BE2C (cell line): ENCODE data around the gene USP24.

Experiments
- DNase-seq: peaks from one replicate; pipeline ENCODE4 v3.0.0-alpha.2; 2020
- H3K27me3 ChIP-seq: fragments of 250-450 bp; sonication (Bioruptor Pico); 2 replicates; pipeline ENCODE4 v1.5.1; 2020; ENCODE audit warnings: mild to moderate bottlenecking
- H3K36me3 ChIP-seq: fragments of 250-450 bp; sonication (Bioruptor Pico); 2 replicates; pipeline ENCODE4 v1.5.1; 2020; ENCODE audit warnings: mild to moderate bottlenecking
- H3K4me1 ChIP-seq: fragments of 250-450 bp; sonication (Bioruptor Pico); 2 replicates; pipeline ENCODE4 v1.5.1; 2020
- H3K4me3 ChIP-seq: 2 replicates; pipeline ENCODE4 v1.5.1; 2011; ENCODE audit warnings: low read depth, low read length
- H3K9me3 ChIP-seq: fragments of 250-450 bp; sonication (Bioruptor Pico); 2 replicates; pipeline ENCODE4 v1.5.1; 2020
- CTCF ChIP-seq: IDR thresholded peaks from 2 replicates; pipeline ENCODE4 v1.5.1; 2012; ENCODE audit warnings: mild to moderate bottlenecking, low read depth, low read length

USP24 gene

GRCh38 chr1:55074455-55074854 is 140.7 kb downstream of the USP24 start:
- peaks cover 6% of the 10 kb centered on the region for H3K36me3 ChIP-seq
- no peaks in the 10 kb centered on the region for H3K4me1 ChIP-seq
- no peak for TF ChIP-seq CTCF
- H3K4me3 ChIP-seq: no peak overlapping the region
- H3K9me3 ChIP-seq: no peaks in the 10 kb centered on the region
- no peak for DNase-seq
- no peaks in the 10 kb centered on the region for H3K27me3 ChIP-seq

GRCh38 chr1:55073187-55073916 is 141.8 kb downstream of the USP24 start:
- Histone ChIP-seq H3K4me3 (no peak overlapping the region), H3K9me3 (no peaks in the 10 kb centered on the region), H3K27me3 (no peaks in the 10 kb centered on the region), H3K4me1 (no peaks in the 10 kb centered on the region), H3K36me3 (peaks cover 6% of the 10 kb centered on the region)
- no peak for TF ChIP-seq CTCF
- DNase-seq: no peak

GRCh38 chr1:55071477-55071876 is 143.7 kb downstream of the USP24 start:
- no peak for DNase-seq
- Histone ChIP-seq H3K9me3 (no peaks in the 10 kb centered on the region), H3K4me1 (no peaks in the 10 kb centered on the region), H3K4me3 (no peak overlapping the region), H3K27me3 (no peaks in the 10 kb centered on the region), H3K36me3 (peaks cover 6% of the 10 kb centered on the region)
- peak; percentile 48 for TF ChIP-seq CTCF

- no peak for DNase-seq
Observed at GRCh38 chr1:55070293-55071164, 144.6 kb downstream of the USP24 start.

GRCh38 chr1:55069280-55069679 is 145.9 kb downstream of the USP24 start:
- H3K4me1 ChIP-seq: peaks cover under 1% of the 10 kb centered on the region; the same call in 1 of the 2 replicates
- peaks cover 6% of the 10 kb centered on the region for H3K36me3 ChIP-seq
- no peak overlapping the region for H3K4me3 ChIP-seq
- TF ChIP-seq CTCF: no peak
- H3K27me3 ChIP-seq: no peaks in the 10 kb centered on the region
- H3K9me3 ChIP-seq: no peaks in the 10 kb centered on the region
- DNase-seq: no peak

More at GRCh38 chr1:55070293-55071164, 144.6 kb downstream of the USP24 start:
- H3K9me3 ChIP-seq: no peaks in the 10 kb centered on the region
- H3K4me3 ChIP-seq: no peak overlapping the region
- no peak for TF ChIP-seq CTCF
- no peaks in the 10 kb centered on the region for H3K27me3 ChIP-seq
- peaks cover 6% of the 10 kb centered on the region for H3K36me3 ChIP-seq
- H3K4me1 ChIP-seq: no peaks in the 10 kb centered on the region
